GM12878 (cell line): ENCODE results near the gene FICD. TPM values are rescaled to one million over a fixed set of nuclear protein-coding genes. Genes with fewer than 3 reads are reported as not detected.

Experiments used
- ATAC-seq: fragments of 200-7000 bp; cut with Tn5 transposase; 3 replicates; pipeline ENCODE4 v1.9.1; 2020; ENCODE audit warnings: mild to moderate bottlenecking, moderate library complexity
- BruUV-seq: library from RNA; stranded (reverse); fragments of 400-500 nt; replicated peaks from 2 replicates; lab custom pipeline; 2021; lab: Mats Ljungman, UMichigan
- CTCF ChIA-PET: fragments of 300-600 bp; sonication (Branson Sonifier 250); formaldehyde crosslinking; extraction: SDS; loops from one replicate; lab custom pipeline; 2021; ENCODE audit warnings: inconsistent platforms; lab: Yijun Ruan, JAX
- POLR2A ChIA-PET: fragments of 350-600 bp; formaldehyde crosslinking; extraction: SDS; loops from one replicate; lab custom pipeline; 2021; ENCODE audit warnings: inconsistent platforms; lab: Charles Lee
- RAD21 ChIA-PET: fragments of 300-600 bp; sonication (Branson Sonifier 250); formaldehyde crosslinking; loops from one replicate; lab custom pipeline; 2023; ENCODE audit warnings: antibody characterized with exemption; ENCODE audit not compliant: unreplicated experiment; lab: Charles Lee
- SMC1A ChIA-PET: fragments of 300-600 bp; sonication (Branson Sonifier 250); formaldehyde crosslinking; loops from one replicate; lab custom pipeline; 2023; ENCODE audit not compliant: unreplicated experiment, uncharacterized antibody; lab: Charles Lee
- DNase-seq: peaks from one replicate; pipeline ENCODE4 v3.0.0-alpha.2; 2011; ENCODE audit warnings: low read depth, low spot score
- FAIRE-seq: peaks from 3 replicates; lab custom pipeline; 2011; peaks lifted over from hg19 to GRCh38; lab: Jason Lieb, UNC
- H2AFZ ChIP-seq: 2 replicates; pipeline ENCODE4 v1.6.0; 2011; ENCODE audit warnings: low read depth, low read length, control low read depth; ENCODE audit not compliant: control insufficient read depth
- H3K27ac ChIP-seq: 2 replicates; pipeline ENCODE4 v1.5.1; 2011; ENCODE audit warnings: control low read depth; ENCODE audit not compliant: control insufficient read depth, insufficient read depth
- H3K27me3 ChIP-seq, 2 experiments: replicated peaks in 1 of 2; 2 replicates each; pipeline versions ENCODE4 v1.6.0 to v1.6.1; 2011; ENCODE audit warnings: low read length in 1 of 2; ENCODE audit not compliant: control insufficient read depth in 2 of 2, insufficient read depth in 2 of 2
- H3K36me3 ChIP-seq, 2 experiments: 2 replicates each; pipeline ENCODE4 v1.5.1; 2011; ENCODE audit warnings: low read length in 1 of 2; ENCODE audit not compliant: control insufficient read depth in 2 of 2, insufficient read depth in 2 of 2
- H3K4me1 ChIP-seq: 2 replicates; pipeline ENCODE4 v1.6.1; 2011; ENCODE audit warnings: mild to moderate bottlenecking, low read length, moderate library complexity, mixed read lengths; ENCODE audit not compliant: control insufficient read depth, insufficient read depth
- H3K4me2 ChIP-seq: 2 replicates; pipeline ENCODE4 v1.6.0; 2011; ENCODE audit warnings: control low read depth; ENCODE audit not compliant: control insufficient read depth, insufficient read depth
- H3K4me3 ChIP-seq: fragments of 200-600 bp; sonication (generic); 2 replicates; pipeline ENCODE4 v1.5.1; 2016
- H3K79me2 ChIP-seq: 2 replicates; pipeline ENCODE4 v1.6.0; 2011; ENCODE audit warnings: low read length; ENCODE audit not compliant: control insufficient read depth, insufficient read depth
- H3K9ac ChIP-seq: 2 replicates; pipeline ENCODE4 v1.8.0; 2011; ENCODE audit warnings: low read length, control low read depth, mixed read lengths; ENCODE audit not compliant: control insufficient read depth, insufficient read depth
- H3K9me3 ChIP-seq: replicated peaks from 3 replicates; pipeline ENCODE4 v1.5.1; 2011; ENCODE audit warnings: mild to moderate bottlenecking, low read length; ENCODE audit not compliant: control insufficient read depth, insufficient read depth
- H4K20me1 ChIP-seq: 2 replicates; pipeline ENCODE4 v1.6.0; 2011; ENCODE audit not compliant: control insufficient read depth, insufficient read depth
- ASH2L ChIP-seq: fragments of 300-600, 200-600 bp; sonication (generic); IDR thresholded peaks from 2 replicates; pipeline ENCODE4 v1.6.1; 2017; ENCODE audit warnings: low read depth, mild to moderate bottlenecking, borderline replicate concordance
- CBFB ChIP-seq: IDR thresholded peaks from 2 replicates; pipeline ENCODE4 v1.6.1; 2016; ENCODE audit warnings: antibody characterized with exemption, low read depth
- CBX3 ChIP-seq: fragments of 200-600 bp; sonication (generic); IDR thresholded peaks from 2 replicates; pipeline ENCODE4 v1.6.1; 2016; ENCODE audit warnings: low read depth, borderline replicate concordance
- EP300 ChIP-seq, 2 experiments: fragments of 150-350 bp in 1 of 2; IDR thresholded peaks; 2 replicates each; pipeline ENCODE4 v1.6.1; 2011 to 2012; ENCODE audit warnings: low read depth in 2 of 2, low read length in 2 of 2, borderline replicate concordance in 1 of 2, improper control_type of control experiment in 1 of 2, inconsistent platforms in 1 of 2; ENCODE audit not compliant: control insufficient read depth in 1 of 2
- HDAC6 ChIP-seq: fragments of 200-600 bp; sonication (generic); IDR thresholded peaks from one replicate; pipeline ENCODE4 v1.8.0; 2017; ENCODE audit warnings: antibody characterized with exemption; ENCODE audit not compliant: unreplicated experiment
- JUNB ChIP-seq: IDR thresholded peaks from 2 replicates; pipeline ENCODE4 v1.6.1; 2016; ENCODE audit warnings: antibody characterized with exemption, mild to moderate bottlenecking
- MTA3 ChIP-seq: IDR thresholded peaks from 2 replicates; pipeline ENCODE4 v1.6.1; 2012; ENCODE audit warnings: low read length, inconsistent platforms, borderline replicate concordance
- NFXL1 ChIP-seq: fragments of 450-650 bp; IDR thresholded peaks from 2 replicates; pipeline ENCODE4 v1.6.1; 2017; ENCODE audit warnings: antibody characterized with exemption, mild to moderate bottlenecking, borderline replicate concordance
- PAX5 ChIP-seq: IDR thresholded peaks from 2 replicates; pipeline ENCODE4 v1.6.1; 2011; ENCODE audit warnings: low read depth, low read length, borderline replicate concordance
- PML ChIP-seq: IDR thresholded peaks from 2 replicates; pipeline ENCODE4 v1.6.1; 2012; ENCODE audit warnings: low read length, inconsistent platforms
- POLR2A ChIP-seq: IDR thresholded peaks from 2 replicates; pipeline ENCODE4 v1.6.1; 2011; ENCODE audit warnings: low read depth, mild to moderate bottlenecking, low read length
- POLR2AphosphoS2 ChIP-seq: IDR thresholded peaks from 2 replicates; pipeline ENCODE4 v1.6.1; 2011; ENCODE audit warnings: low read depth, mild to moderate bottlenecking, low read length, improper control_type of control experiment, moderate library complexity
- POLR2AphosphoS5 ChIP-seq: IDR thresholded peaks from 2 replicates; pipeline ENCODE4 v1.6.1; 2011; ENCODE audit warnings: mild to moderate bottlenecking, low read length, inconsistent platforms
- RBBP5 ChIP-seq: fragments of 200-600 bp; sonication (generic); conservative IDR thresholded peaks from 2 replicates; pipeline ENCODE4 v1.6.1; 2016
- SMARCA5 ChIP-seq: fragments of 450-650 bp; IDR thresholded peaks from 2 replicates; pipeline ENCODE4 v1.6.1; 2017; ENCODE audit warnings: mild to moderate bottlenecking
- SRF ChIP-seq, 2 experiments: IDR thresholded peaks; 2 replicates each; pipeline ENCODE4 v1.6.1; 2011; ENCODE audit warnings: low read depth in 2 of 2, low read length in 2 of 2, mild to moderate bottlenecking in 1 of 2, moderate library complexity in 1 of 2
- SUZ12 ChIP-seq: fragments of 200-600 bp; sonication (generic); IDR thresholded peaks from one replicate; pipeline ENCODE4 v1.6.1; 2018; ENCODE audit warnings: antibody characterized with exemption, mild to moderate bottlenecking; ENCODE audit not compliant: unreplicated experiment
- ZNF384 ChIP-seq: IDR thresholded peaks from 2 replicates; pipeline ENCODE4 v1.6.1; 2012; ENCODE audit warnings: low read depth, mild to moderate bottlenecking, low read length, improper control_type of control experiment, borderline replicate concordance
- WGBS: methylation state at CpG from one replicate; pipeline ENCODE4 v1.1.6; 2016; ENCODE audit warnings: low lambda C conversion rate; ENCODE audit not compliant: insufficient replicate concordance, insufficient coverage; ENCODE audit errors: missing lambda C conversion rate; 5-methylcytosine and 5-hydroxymethylcytosine counted together
- in situ Hi-C: fragments of 300-500 bp; cut with MboI; formaldehyde crosslinking; loops from 9 replicates; pipeline ENCODE4 v1.14.3; 2018; ENCODE audit warnings: mixed read lengths
- intact Hi-C: fragments of 100-400 bp; cut with micrococcal nuclease; formaldehyde crosslinking; loops from one replicate; pipeline ENCODE4 v1.14.2; 2022; ENCODE audit not compliant: unreplicated experiment
- polyA plus RNA-seq, 11 experiments: library from polyadenylated mRNA; depleted of rRNA in 4 of 11; unstranded in 6 of 11; stranded (reverse) in 5 of 11; fragments of >200 nt; fragmentation: Nextera tagmentation in 4 of 11; fragmentation: Illumina TruSeq in 1 of 11; extraction: Ambion mirVana in 4 of 11; extraction: Trizol in 1 of 11; gene quantifications; 1 replicate in 1 of 11; 2 replicates in 10 of 11; pipeline versions ENCODE4 v1.2.1 to v1.2.3, GENCODE V29; 2011 to 2016; ENCODE audit warnings: inconsistent platforms in 2 of 11, missing spikeins in 2 of 11, low read depth in 1 of 11
- total RNA-seq, 4 experiments: library from RNA; depleted of rRNA in 3 of 4; stranded (reverse); fragments of >200 nt in 3 of 4; fragmentation: Illumina TruSeq in 1 of 4; extraction: Trizol in 1 of 4; gene quantifications; 2 replicates each; pipeline versions ENCODE4 v1.2.1 to v1.2.3, GENCODE V29; 2013 to 2021
- TF ChIP-seq, protein P1 (sequence below): IDR thresholded peaks from 2 replicates; pipeline ENCODE4 v1.6.1; 2011; ENCODE audit warnings: borderline replicate concordance, low read depth, mild to moderate bottlenecking, moderate library complexity, mixed read lengths, low read length; ENCODE audit not compliant: insufficient read depth; ENCODE audit errors: extremely low read length
- TF ChIP-seq, protein P2 (sequence below), 3 experiments: IDR thresholded peaks in 2 of 3; conservative IDR thresholded peaks in 1 of 3; 2 replicates each; pipeline ENCODE4 v1.5.1; 2011; ENCODE audit warnings: low read depth in 3 of 3, low read length in 3 of 3, mild to moderate bottlenecking in 3 of 3, control low read depth in 2 of 3, moderate library complexity in 2 of 3, inconsistent platforms in 1 of 3, mixed read lengths in 1 of 3; ENCODE audit not compliant: control insufficient read depth in 2 of 3, insufficient read depth in 1 of 3; ENCODE audit errors: extremely low read depth in 1 of 3

The FICD gene
- total and polyA plus RNA-seq, 10 of the 15 experiments (the other 5 are each of a cell fraction or from before 2014, with no cell fraction given), result 1.1 to 9.4 (median 4.3) TPM

DNA sequence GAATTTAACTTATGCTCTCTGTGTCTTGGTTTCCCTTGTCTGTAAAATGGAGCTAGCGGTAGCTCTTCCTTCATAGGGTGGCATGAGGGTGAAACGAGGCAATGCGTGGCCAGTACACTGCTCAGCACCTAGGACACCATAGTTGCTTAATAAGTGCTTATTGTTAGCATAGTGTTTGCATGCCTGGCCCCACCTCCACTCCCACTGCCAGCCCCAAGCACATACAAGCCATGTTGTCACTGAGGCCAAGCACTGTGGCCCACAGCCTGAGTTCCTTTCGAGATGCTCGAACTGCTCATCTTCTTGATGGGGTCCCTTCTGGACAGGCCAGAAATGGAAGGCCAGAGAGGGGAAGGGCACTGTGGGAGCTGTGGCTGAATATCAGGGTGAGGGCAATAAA is 839 bp downstream of the FICD start:
- WGBS, result 63% methylated on average over 5 of the region's 5 CpGs
- Histone ChIP-seq H3K4me3 (peak overlapping the region; percentile 97), H2AFZ (no peak overlapping the region), H3K4me1 (peaks cover 22% of the 10 kb centered on the region), H3K9ac (peak overlapping the region; percentile 93), H3K36me3 (peaks cover 18 to 23% of the 10 kb centered on the region in 2 experiments), H3K9me3 (no peaks in the 10 kb centered on the region), H4K20me1 (peaks cover 3% of the 10 kb centered on the region; the same call in 1 of the 2 replicates), H3K79me2 (peaks cover 16% of the 10 kb centered on the region), H3K4me2 (peak overlapping the region; percentile 77), H3K27ac (peak overlapping the region; percentile 84), H3K27me3 (no peaks in the 10 kb centered on the region)
- ATAC-seq, result peak; percentile 3; the same call in 2 of the 3 replicates
- DNase-seq, result no peak
- intact Hi-C loops (loop anchor here (5.0 to 10.0 kb wide), 2 partner anchors 101 to 151 kb away; no protein-coding TSS in a partner anchor), in situ Hi-C loops (loop anchor here (25.0 kb wide), 1 partner anchor 829 kb away; the partner anchor contains the start of gene PWP1)
- FAIRE-seq, result no peak
- no TSS peak for BruUV-seq
- RAD21 ChIA-PET, result interaction anchor here (2.2 kb wide), 1 partner anchor 101 kb away, joined by 7 read pairs; no protein-coding TSS in a partner anchor
- CTCF ChIA-PET, result interaction anchor here (1.2 to 1.3 kb wide), 2 partner anchors 20 to 48 kb away, joined by 3 to 4 read pairs; no protein-coding TSS in a partner anchor
- POLR2A ChIA-PET, result interaction anchor here (0.5 to 1.2 kb wide), 2 partner anchors 11 to 24 kb away, joined by 4 to 8 read pairs; no protein-coding TSS in a partner anchor
- SMC1A ChIA-PET, result interaction anchor here (1.3 to 1.7 kb wide), 2 partner anchors 45 to 102 kb away, joined by 4 to 8 read pairs; partner anchors contain the start of gene SART3
- TF ChIP-seq SMARCA5, result no peak
- no peak for TF ChIP-seq ASH2L
- no peak for TF ChIP-seq RBBP5
- no peak for TF ChIP-seq EP300 (IDR thresholded peaks at IDR 0.05; ENCODE audit: borderline replicate concordance in 1 of 2, control insufficient read depth in 1 of 2, low read depth in 2 of 2, low read length in 2 of 2)
- no peak for TF ChIP-seq CBX3
- TF ChIP-seq CBFB, result no peak
- TF ChIP-seq POLR2A, result peak; percentile 64; the same call in 1 of the 2 replicates
- TF ChIP-seq ZNF384, result no peak
- no peak for TF ChIP-seq SRF (IDR thresholded peaks at IDR 0.05; ENCODE audit: low read depth in 2 of 2, low read length in 2 of 2)
- TF ChIP-seq, protein P1, sequence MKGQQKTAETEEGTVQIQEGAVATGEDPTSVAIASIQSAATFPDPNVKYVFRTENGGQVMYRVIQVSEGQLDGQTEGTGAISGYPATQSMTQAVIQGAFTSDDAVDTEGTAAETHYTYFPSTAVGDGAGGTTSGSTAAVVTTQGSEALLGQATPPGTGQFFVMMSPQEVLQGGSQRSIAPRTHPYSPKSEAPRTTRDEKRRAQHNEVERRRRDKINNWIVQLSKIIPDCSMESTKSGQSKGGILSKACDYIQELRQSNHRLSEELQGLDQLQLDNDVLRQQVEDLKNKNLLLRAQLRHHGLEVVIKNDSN, result no peak
- no peak for TF ChIP-seq NFXL1
- TF ChIP-seq MTA3, result peak; percentile 14; the same call in 1 of the 2 replicates
- TF ChIP-seq POLR2AphosphoS5, result peak; percentile 21
- no peak for TF ChIP-seq PML
- no peak for TF ChIP-seq HDAC6
- no peak for TF ChIP-seq PAX5
- TF ChIP-seq, protein P2, sequence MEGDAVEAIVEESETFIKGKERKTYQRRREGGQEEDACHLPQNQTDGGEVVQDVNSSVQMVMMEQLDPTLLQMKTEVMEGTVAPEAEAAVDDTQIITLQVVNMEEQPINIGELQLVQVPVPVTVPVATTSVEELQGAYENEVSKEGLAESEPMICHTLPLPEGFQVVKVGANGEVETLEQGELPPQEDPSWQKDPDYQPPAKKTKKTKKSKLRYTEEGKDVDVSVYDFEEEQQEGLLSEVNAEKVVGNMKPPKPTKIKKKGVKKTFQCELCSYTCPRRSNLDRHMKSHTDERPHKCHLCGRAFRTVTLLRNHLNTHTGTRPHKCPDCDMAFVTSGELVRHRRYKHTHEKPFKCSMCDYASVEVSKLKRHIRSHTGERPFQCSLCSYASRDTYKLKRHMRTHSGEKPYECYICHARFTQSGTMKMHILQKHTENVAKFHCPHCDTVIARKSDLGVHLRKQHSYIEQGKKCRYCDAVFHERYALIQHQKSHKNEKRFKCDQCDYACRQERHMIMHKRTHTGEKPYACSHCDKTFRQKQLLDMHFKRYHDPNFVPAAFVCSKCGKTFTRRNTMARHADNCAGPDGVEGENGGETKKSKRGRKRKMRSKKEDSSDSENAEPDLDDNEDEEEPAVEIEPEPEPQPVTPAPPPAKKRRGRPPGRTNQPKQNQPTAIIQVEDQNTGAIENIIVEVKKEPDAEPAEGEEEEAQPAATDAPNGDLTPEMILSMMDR (IDR thresholded peaks at IDR 0.05 in 2 of 3, conservative IDR thresholded peaks at IDR 0.05 in 1 of 3; ENCODE audit: control insufficient read depth in 2 of 3, extremely low read depth in 1 of 3, insufficient read depth in 1 of 3, low read depth in 3 of 3, low read length in 3 of 3), result 0 out of 6 replicates have a peak, but pooled peaks of 1 of the 3 experiments have one; percentile 3
- peak; percentile 44; the same call in 1 of the 2 replicates for TF ChIP-seq POLR2AphosphoS2
- TF ChIP-seq JUNB, result no peak
- no peak for TF ChIP-seq SUZ12
